Stimulated activated naive B cell treated with anti-CD40 and anti-IgM and Interleukin-4, amounts not matched to agents 10 μg/mL and 1 μg/mL and 100 μg/mL, for 72 hours (primary cell): ENCODE data around the gene ZNF516.

Source experiments
- ATAC-seq, 2 donors: fragments of 150-1000 bp; cut with Tn5 transposase; replicated peaks; 2 replicates each; pipeline ENCODE4 v1.10.0; 2021; ENCODE audit warnings: moderate library complexity in 1 of 2
- DNase-seq: peaks from one replicate; pipeline ENCODE4 v3.0.0; 2021
- H3K27ac Mint-ChIP-seq: one replicate; pipeline ENCODE4 v1.8.0; 2022; ENCODE audit warnings: mild to moderate bottlenecking, mixed read lengths
- H3K27me3 Mint-ChIP-seq, 2 donors: one replicate each; pipeline ENCODE4 v1.8.0; 2022; ENCODE audit warnings: mixed read lengths in 2 of 2
- H3K36me3 Mint-ChIP-seq, 2 donors: one replicate each; pipeline ENCODE4 v1.8.0; 2022; ENCODE audit warnings: mixed read lengths in 2 of 2, mild to moderate bottlenecking in 1 of 2
- H3K4me1 Mint-ChIP-seq, 2 donors: one replicate each; pipeline ENCODE4 v1.8.0; 2022; ENCODE audit warnings: mixed read lengths in 2 of 2, mild to moderate bottlenecking in 1 of 2
- H3K4me3 Mint-ChIP-seq, 2 donors: one replicate each; pipeline ENCODE4 v1.8.0; 2022; ENCODE audit warnings: mild to moderate bottlenecking in 2 of 2, mixed read lengths in 2 of 2, moderate library complexity in 1 of 2
- H3K9me3 Mint-ChIP-seq, 2 donors: one replicate each; pipeline ENCODE4 v1.8.0; 2022; ENCODE audit warnings: mixed read lengths in 2 of 2, mild to moderate bottlenecking in 1 of 2

ZNF516 gene

GRCh38 chr18:76328140-76328539 lies 166.9 kb downstream of the ZNF516 start:
- ATAC-seq (no peak), DNase-seq (no peak)
- Mint-ChIP-seq H3K27me3 (peaks cover 7 to 14% of the 10 kb centered on the region in 2 donors), H3K4me1 (no peaks in the 10 kb centered on the region), H3K27ac (no peak overlapping the region), H3K36me3 (peaks cover 0 to 17% of the 10 kb centered on the region in 2 donors), H3K4me3 (no peak overlapping the region), H3K9me3 (peaks cover 18 to 23% of the 10 kb centered on the region in 2 donors)

DNA sequence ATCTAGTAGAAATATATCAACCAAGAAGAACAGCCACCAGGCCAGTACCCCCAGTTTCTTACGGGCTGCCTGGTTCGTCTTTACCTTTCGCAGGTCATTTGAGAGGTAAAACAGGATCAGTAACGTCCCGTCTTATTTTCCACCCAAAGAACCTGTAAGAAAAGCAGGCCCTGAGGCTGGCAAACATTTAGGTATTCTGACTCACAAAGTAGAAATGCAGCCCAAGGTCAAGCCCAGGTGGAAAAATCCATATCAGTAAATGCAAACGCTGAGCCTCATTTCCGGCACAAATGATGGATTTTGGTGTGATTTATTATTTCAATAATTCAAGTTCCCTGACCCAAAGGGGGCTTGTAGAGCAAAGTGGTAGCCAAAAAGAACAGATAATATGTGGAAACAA lies 171.2 kb downstream of the ZNF516 start:
- ATAC-seq (no peak), DNase-seq (no peak)
- Mint-ChIP-seq H3K4me3 (no peak overlapping the region), H3K4me1 (no peaks in the 10 kb centered on the region), H3K36me3 (peaks cover 0 to 3% of the 10 kb centered on the region in 2 donors), H3K27ac (no peak overlapping the region), H3K9me3 (no peaks in the 10 kb centered on the region), H3K27me3 (peaks cover 8 to 10% of the 10 kb centered on the region in 2 donors)

DNA sequence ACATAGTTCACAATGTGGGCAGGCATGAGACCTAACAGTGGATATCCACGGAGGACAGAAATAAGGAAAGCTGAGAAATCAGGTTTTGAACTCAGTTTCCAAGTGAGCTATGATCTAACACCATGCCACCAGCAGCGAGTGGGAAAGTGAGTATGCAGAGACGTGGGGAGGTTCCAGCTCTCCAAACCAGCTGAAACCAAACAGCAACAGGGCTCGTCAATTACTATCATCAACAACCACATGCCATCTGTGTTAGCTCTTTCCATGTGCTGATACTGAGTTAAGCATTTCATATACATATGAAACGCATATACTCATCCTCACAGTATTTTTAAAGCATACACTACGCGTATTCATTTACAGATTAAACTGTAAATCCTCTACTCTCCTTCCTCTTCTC lies 172.4 kb downstream of the ZNF516 start:
- ATAC-seq, result no peak
- no peaks in the 10 kb centered on the region for H3K9me3 Mint-ChIP-seq
- no peak for DNase-seq
- H3K4me1 Mint-ChIP-seq, result no peaks in the 10 kb centered on the region
- peaks cover 0 to 3% of the 10 kb centered on the region in 2 donors for H3K36me3 Mint-ChIP-seq
- H3K27ac Mint-ChIP-seq, result no peak overlapping the region
- H3K4me3 Mint-ChIP-seq, result no peak overlapping the region
- H3K27me3 Mint-ChIP-seq, result peaks cover 7 to 9% of the 10 kb centered on the region in 2 donors

GRCh38 chr18:76319366-76319765 lies 175.7 kb downstream of the ZNF516 start:
- no peak overlapping the region for H3K27ac Mint-ChIP-seq
- no peak overlapping the region for H3K4me3 Mint-ChIP-seq
- no peaks in the 10 kb centered on the region for H3K4me1 Mint-ChIP-seq
- H3K9me3 Mint-ChIP-seq, result no peaks in the 10 kb centered on the region
- H3K27me3 Mint-ChIP-seq, result peaks cover 0 to 3% of the 10 kb centered on the region in 2 donors
- DNase-seq, result no peak
- no peaks in the 10 kb centered on the region for H3K36me3 Mint-ChIP-seq
- no peak for ATAC-seq

- no peak overlapping the region for H3K4me3 Mint-ChIP-seq
- no peaks in the 10 kb centered on the region for H3K4me1 Mint-ChIP-seq
- H3K9me3 Mint-ChIP-seq, result no peaks in the 10 kb centered on the region
- H3K36me3 Mint-ChIP-seq, result no peaks in the 10 kb centered on the region
- no peak overlapping the region for H3K27ac Mint-ChIP-seq
- peaks cover 0 to 3% of the 10 kb centered on the region in 2 donors for H3K27me3 Mint-ChIP-seq
- ATAC-seq, result no peak
- DNase-seq, result no peak
Observed at GRCh38 chr18:76318607-76319006, 176.4 kb downstream of the ZNF516 start.

DNA sequence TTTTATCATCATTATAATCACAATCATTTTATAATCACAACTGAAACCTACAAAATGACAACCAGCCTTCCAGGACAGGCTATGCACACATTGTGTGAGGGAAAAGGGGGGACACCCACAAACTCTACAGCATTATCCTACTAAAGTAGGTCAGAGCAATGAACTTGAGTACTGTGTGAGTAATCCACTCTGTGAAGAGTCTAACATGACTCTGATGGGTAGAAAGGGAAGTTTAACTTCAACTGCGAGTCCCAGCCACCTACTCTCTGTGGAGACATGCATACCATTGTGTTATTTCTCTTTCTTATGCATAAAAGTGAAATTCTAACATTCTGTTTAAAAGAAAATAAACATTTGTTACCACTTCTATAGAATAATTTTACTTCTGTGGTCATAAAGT lies 177.9 kb downstream of the ZNF516 start:
- Mint-ChIP-seq H3K4me3 (no peak overlapping the region), H3K4me1 (no peaks in the 10 kb centered on the region), H3K9me3 (no peaks in the 10 kb centered on the region), H3K27ac (no peak overlapping the region), H3K36me3 (no peaks in the 10 kb centered on the region), H3K27me3 (peaks cover 0 to 3% of the 10 kb centered on the region in 2 donors)
- DNase-seq (no peak), ATAC-seq (no peak)

GRCh38 chr18:76315722-76316230 lies 179.3 kb downstream of the ZNF516 start:
- Mint-ChIP-seq H3K27me3 (peaks cover 0 to 3% of the 10 kb centered on the region in 2 donors), H3K9me3 (no peaks in the 10 kb centered on the region), H3K4me3 (no peak overlapping the region), H3K4me1 (no peaks in the 10 kb centered on the region), H3K36me3 (no peaks in the 10 kb centered on the region), H3K27ac (no peak overlapping the region)
- DNase-seq (no peak), ATAC-seq (no peak)

DNA sequence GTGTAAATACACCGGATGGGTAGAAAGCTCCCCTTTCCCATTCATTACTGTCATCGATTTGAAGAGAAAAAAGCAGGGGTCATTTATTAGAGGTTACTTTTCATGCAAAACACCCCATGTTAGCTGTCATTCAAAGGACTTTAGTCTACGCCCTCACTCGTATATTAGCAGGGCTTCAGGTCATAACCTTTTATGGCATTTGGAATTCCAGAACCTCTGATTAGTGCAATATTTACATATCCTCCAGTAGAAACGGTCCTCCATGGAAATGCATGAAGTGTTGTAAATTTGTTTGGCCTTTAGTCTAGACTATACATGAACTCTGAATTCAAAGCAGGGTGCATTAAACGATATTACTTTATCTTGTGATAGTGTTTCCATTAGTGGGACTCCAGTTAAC lies 180.5 kb downstream of the ZNF516 start:
- DNase-seq, result no peak
- no peak for ATAC-seq
- Mint-ChIP-seq H3K27ac (no peak overlapping the region), H3K9me3 (no peaks in the 10 kb centered on the region), H3K4me1 (no peaks in the 10 kb centered on the region), H3K27me3 (no peaks in the 10 kb centered on the region), H3K36me3 (no peaks in the 10 kb centered on the region), H3K4me3 (no peak overlapping the region)

- H3K4me1 Mint-ChIP-seq, result no peaks in the 10 kb centered on the region
- H3K27ac Mint-ChIP-seq, result no peak overlapping the region
- H3K27me3 Mint-ChIP-seq, result no peaks in the 10 kb centered on the region
- H3K9me3 Mint-ChIP-seq, result no peaks in the 10 kb centered on the region
- no peak overlapping the region for H3K4me3 Mint-ChIP-seq
- no peaks in the 10 kb centered on the region for H3K36me3 Mint-ChIP-seq
- ATAC-seq, result no peak
- DNase-seq, result no peak
Observed at GRCh38 chr18:76314015-76314414, 181.0 kb downstream of the ZNF516 start.
